Stimulated activated CD8-positive, alpha-beta memory T cell treated with anti-CD3 and anti-CD28 coated beads, Interleukin-4, amount 100 ng/mL, for 24 hours (primary cell): ENCODE results near the gene ZBTB12.
"Not testable (repeated sequence)": the region's sequence is repeated elsewhere in the genome, so short reads cannot be mapped to it uniquely, and the experiment has no call there.

Source experiments
- DNase-seq: peaks from one replicate; pipeline ENCODE4 v3.0.0-alpha.2; 2020; ENCODE audit warnings: low read depth

ZBTB12 gene

GRCh38 chr6:31874836-31875572 is 26.9 kb downstream of the ZBTB12 start:
- DNase-seq: no peak

- no peak for DNase-seq
Observed at GRCh38 chr6:31874084-31874670, 27.7 kb downstream of the ZBTB12 start.

DNA sequence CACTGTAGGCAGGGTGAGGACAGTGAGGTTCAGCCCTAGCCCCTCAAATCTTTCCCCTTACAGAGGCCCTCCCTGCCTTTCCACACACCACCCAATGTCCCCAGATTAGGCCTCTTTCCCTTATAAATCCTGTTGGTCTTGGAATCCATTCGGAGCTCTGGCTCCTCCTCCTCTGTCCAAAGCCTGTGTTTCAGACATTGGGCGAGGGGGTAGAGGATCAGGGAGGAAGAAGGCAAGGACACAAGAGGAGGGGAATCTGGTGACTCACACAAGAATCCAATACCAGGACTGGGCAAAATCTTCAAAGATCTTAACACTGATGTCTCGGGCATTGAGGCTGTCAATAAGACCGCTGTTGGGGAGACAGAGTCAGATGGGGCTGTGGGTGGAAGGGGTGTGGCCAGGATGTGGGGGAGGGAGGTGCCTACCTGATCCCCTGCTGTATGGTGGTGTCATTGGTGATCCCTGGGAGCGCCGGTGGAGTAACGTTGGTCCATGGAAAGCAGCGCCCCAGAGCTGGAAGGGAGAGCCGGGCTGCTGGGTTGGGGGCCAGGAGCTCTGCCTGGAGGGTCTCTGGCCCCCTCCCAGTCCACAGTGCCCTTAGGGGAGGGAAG is 30.7 kb downstream of the ZBTB12 start:
- no peak for DNase-seq

DNA sequence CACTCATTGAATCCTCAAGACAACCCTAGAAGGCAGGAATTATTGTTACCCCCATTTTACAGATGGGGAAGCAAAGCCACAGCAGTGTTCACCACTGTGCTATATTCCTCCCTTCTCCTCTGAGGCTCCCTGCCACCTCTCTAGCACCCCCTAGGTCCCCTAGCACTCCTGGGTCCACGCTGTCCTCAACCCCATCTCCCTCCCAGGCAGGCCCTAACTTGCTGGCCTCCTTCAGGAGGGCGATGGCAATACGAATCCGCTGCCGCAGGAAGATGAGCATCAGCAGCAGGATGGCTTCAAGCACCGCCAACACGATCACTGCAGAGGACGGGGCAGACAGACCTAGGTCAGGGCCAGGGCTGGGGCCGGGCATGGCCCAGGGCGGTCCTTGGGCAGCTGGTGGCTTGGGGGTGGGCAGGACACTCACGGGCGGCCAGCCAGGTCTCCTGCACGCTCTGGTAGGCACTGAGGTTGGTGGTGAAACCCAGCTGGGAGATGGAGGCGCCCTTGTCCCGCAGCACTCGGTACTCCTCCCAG is 31.4 kb downstream of the ZBTB12 start:
- no peak for DNase-seq

DNA sequence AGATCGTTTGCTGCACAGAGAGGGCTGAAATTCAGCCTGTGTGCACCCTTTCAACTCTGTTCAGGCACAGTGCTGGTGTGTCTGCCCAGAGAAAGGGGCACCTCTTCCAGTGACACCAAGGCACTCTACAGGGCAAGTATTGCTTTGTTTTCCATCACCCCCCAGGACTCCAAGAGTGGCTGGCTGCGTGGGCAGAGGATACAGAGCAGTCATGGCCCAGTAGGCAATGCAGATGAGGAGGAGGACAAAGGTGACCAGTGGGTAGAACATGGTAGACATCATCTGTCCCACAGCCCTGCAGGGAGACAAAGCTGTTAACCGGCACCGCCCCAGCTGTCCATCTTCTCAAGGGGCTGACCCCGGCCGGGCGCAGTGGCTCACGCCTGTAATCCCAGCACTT is 32.5 kb downstream of the ZBTB12 start:
- DNase-seq: no peak

DNA sequence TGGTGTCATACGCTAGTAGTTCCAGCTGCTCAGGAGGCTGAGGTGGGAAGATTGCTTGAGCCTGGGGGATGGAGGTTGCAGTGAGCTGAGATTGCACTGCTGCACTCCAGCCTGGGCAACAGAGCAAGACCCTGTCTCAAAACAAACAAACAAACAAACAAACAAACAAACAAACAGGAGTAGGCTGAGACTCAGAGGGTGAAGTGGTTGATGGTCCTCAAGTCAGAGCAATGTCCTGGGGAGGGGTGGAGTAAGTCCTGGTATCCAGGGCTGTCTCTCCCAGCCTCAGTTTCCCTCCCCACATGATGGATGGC is 33.3 kb downstream of the ZBTB12 start:
- not testable (repeated sequence) for DNase-seq

- DNase-seq: no peak
Observed at GRCh38 chr6:31865205-31866118, 36.4 kb downstream of the ZBTB12 start.

- DNase-seq: no peak
Observed at GRCh38 chr6:31864818-31865204, 37.1 kb downstream of the ZBTB12 start.

GRCh38 chr6:31864123-31864562 is 37.7 kb downstream of the ZBTB12 start:
- not testable (repeated sequence) for DNase-seq

DNA sequence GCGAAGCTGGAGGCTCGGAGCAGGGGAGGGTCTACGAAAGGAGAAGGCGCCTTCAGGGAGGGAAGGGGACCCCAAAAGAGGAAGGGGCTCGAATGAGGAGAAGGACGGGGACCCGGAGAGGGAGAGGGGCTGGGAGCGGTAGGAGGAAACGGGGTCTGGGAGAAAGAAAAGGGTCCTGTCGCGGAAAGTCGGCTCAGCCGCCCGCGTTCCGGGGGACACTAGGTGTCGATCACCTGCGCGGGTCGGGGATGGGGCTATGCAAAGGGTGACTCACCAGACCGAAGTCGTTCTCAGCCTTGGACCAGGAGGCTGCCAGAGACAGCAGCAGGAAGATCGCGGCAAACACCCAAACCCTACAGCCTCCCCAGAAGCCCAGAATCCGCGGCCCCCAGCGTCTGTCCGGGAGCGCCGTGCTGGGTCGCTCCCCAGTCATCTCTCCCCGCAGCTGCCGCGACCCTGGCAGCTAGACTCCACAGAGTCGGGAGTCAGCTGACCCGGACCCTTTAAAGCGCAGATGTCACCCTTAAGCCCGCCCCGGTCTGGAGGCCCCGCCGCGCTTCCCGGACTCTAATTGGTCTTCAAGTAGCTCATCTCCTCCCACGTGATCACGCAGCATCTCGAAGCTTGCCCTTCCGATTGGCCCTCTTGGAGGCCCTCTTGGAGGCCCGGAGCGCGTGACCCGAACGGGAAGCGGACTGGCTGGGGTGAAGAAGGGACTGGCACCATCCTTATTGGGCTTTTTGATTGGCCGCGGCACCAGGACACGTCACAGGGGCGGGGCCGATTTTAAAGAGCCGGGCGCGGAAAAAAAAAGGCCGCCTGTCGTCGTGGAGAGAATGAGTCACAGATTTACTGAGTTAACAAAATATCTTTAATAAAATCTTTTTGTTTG is 39.3 kb downstream of the ZBTB12 start, which contains the start of gene NEU1:
TSS of gene NEU1 (minus strand) at position 478 of the 892 bp plus-strand sequence. CDS start at position 433, 45 bp downstream.
- DNase-seq: peak; percentile 98

GRCh38 chr6:31861919-31862343 is 40.0 kb downstream of the ZBTB12 start:
- DNase-seq: no peak

- DNase-seq: no peak
Observed at GRCh38 chr6:31861150-31861549, 40.7 kb downstream of the ZBTB12 start.

DNA sequence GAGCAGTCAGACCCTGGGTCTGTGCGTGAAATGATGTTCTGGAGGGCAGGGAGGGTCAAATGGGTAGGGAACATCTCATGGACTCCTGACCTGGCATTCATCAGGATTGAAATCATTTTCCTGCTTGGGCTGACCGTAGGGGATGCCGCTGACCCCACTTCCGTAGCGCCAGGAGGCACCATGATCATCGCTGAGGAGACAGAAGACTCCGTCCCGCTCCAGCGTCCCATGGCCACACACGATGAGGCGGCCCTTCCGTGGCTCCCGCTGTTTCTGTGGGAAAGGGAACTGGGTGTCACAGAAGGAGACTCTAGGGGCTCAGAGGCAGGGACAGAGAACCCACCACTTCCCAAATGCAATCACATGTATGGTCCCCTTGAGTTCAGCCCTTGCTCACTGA is 41.5 kb downstream of the ZBTB12 start:
- DNase-seq: no peak

GRCh38 chr6:31859923-31860322 is 42.0 kb downstream of the ZBTB12 start:
- DNase-seq: no peak

DNA sequence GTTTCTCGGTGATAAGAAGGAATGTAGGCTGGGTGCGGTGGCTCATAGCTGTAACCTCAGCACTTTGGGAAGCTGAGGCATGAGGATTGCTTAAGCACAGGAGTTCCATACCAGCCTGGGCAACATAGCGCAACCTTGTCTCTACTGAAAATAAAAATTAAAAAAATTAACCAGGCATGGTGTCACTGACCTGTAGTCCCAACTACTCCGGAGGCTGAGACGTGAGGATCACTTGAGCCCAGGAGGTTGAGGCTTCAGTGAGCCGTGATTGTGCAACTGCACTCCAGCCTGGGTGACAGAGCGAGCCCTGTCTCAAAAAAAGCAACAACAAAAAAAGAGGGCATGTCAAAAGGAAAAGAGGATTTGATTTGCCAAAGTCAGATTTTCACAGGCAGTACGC is 43.2 kb downstream of the ZBTB12 start:
- DNase-seq: no peak

DNA sequence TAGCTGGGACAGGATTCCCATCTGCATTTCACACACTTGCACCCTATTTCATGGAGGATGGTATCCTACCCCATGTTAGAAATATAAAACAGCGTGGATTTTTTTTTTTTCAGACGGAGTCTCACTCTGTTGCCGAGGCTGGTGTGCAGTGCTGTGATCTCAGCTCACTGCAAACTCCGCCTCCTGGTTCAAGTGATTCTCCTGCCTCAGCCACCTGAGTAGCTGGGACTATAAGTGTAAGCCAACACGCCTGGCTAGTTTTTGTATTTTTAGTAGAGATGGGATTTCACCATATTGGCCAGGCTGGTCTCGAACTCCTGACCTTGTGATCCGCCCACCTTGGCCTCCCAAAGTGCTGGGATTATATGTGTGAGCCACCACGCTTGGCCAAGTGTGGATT is 44.1 kb downstream of the ZBTB12 start:
- DNase-seq: not testable (repeated sequence)

GRCh38 chr6:31851980-31852718 is 49.7 kb downstream of the ZBTB12 start:
- not testable (repeated sequence) for DNase-seq

- DNase-seq: no peak
Observed at GRCh38 chr6:31851485-31851832, 50.4 kb downstream of the ZBTB12 start.

DNA sequence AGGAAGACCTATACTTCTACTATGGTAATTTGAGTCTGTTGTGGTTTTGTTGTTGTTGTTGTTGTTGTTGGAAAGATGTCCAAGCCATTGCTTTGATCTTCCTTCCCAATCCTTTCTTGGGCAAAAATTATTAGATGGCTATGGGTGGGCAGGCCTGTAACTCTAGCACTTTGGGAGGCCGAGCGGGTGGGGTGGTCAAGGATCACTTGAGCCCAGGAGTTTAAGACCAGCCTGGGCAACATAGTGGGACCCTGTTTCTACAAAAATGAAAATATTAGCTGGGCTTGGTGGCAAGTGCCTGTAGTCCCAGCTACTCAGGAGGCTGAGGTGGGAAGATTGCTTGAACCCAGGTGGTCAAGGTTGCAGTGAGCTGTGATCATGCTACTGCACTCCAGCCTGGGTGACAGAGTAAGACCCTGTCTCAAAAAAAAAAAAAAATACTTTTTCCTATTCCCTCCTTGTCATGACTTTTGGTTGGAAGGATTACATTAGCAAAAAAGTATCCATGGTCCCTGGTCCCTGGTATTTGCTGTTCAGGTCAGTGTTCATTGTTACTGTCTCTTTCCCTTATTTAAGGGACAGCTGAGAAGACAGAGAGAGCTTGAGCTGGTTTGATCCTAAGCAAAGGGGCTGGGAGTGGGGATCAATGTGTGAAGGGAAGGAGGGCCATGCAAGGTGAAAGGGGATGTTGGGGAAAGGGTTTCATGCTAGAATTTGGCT is 51.0 kb downstream of the ZBTB12 start:
- DNase-seq: no peak
